Activated CD4-positive, alpha-beta T cell treated with anti-CD3 and anti-CD28 coated beads for 48 hours (primary cell): ENCODE data around the gene ATG3.
"Not testable (repeated sequence)": the region's sequence is repeated elsewhere in the genome, so short reads cannot be mapped to it uniquely, and the experiment has no call there.

ENCODE experiments used
- DNase-seq: peaks from one replicate; pipeline ENCODE4 v3.0.0-alpha.2; 2020

ATG3 gene

DNA sequence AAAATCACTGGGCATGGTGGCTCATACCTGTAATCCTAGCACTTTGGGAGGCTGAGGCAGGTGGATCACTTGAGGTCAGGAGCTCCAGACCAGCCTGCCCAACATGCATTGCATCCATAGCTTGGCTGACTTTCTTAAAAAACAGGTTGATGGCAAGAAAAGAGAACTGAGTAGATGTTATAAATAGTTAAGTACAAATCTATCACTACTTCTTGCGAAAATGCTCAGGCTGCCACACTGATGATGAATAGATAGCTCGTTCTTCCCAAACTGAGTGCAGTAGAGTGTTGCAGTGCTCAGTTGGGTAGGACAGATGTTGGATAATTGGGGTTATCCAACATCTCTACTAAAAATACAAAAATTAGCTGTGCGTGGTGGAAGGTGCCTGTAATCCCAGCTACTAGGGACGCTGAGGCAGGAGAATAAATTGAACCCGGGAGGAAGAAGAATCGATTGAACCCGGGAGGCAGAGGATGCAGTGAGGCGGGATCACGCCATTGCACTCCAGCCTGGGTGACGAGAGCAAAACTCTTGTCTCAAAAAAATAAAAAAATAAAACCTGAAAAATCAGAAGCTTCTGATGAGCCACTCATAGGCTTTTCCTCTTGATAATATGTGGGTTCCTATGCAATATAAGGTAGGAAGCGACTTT, 63.7 kb downstream of the ATG3 start:
- DNase-seq = peak; percentile 36

DNA sequence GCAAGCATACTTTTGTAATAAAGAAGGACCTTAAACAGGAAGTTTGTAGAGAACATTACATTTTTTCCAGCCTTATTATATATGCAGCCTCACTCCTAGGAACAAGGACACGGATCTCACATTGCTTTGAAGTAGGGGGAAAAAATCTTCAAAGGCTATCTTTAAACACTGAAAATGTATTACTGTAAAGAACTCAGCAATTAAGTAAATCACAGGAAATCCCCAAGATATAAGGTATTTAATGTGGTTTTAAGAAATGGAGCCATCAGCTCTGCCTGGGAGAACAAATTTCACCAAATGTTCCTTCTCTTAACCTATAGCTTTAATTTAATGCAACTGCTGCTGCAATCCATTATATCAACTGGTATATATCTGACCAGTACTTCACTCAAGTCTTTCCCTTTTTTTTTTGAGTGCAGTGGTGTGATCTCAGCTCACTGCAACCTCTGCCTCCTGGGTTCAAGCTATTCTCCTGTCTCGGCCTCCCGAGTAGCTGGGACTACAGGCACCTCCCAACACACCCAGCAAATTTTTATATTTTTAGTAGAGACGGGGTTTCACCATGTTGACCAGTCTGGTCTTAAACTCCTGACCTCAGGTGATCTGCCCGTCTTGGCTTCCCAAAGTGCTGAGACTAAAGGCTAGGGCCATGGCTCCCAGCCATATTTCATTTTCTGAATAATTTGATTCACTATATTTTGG, 65.2 kb downstream of the ATG3 start:
- no peak for DNase-seq

DNA sequence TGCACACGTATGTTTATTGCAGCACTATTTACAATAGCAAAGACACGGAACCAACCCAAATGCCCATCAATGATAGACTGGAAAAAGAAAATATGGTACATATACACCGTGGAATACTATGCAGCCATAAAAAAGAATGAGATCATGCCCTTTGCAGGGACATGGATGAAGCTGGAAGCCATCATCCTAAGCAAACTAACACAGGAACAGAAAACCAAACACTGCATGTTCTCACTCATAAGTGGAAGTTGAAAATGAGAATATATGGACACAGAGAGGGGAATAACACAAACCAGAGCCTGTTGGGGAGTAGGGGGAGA, 67.4 kb downstream of the ATG3 start:
- DNase-seq = not testable (repeated sequence)

DNA sequence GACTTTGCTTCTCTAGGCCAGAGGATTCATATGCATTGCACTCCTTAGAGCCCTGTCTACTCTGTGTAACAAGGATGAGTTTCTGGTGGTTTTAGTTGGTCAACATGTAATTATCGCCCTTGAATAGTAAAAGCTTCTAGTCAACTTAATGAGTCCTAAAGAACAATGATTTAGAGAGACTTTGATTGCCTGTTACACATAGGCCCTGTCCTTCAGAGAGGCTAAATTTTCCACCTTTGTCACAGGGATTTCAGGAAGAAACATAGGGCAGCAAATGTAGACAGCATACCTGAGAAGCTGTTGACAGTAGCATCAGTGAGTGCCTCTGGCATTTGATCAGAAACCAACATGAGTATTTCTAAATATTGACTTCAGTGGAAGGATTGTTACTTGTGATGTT, 69.6 kb downstream of the ATG3 start:
- no peak for DNase-seq

DNA sequence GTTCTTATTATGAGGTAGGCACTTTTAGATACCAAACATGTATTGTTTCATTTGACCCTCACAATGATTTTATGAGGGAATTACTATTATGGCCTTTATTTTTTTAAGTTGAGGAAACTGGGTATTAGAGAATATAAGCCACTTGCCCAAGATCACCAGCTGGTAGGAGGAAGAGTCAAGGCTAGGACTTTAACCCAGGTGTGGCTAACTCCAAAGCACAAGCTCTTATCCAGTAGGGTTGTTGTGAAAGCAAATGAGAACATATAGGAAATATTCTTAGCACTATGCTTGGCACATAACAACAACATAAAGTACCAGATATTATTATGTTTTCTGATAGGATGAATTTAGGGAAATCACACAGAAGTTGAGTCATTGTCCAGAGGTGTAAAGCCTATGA, 70.4 kb downstream of the ATG3 start:
- no peak for DNase-seq

DNA sequence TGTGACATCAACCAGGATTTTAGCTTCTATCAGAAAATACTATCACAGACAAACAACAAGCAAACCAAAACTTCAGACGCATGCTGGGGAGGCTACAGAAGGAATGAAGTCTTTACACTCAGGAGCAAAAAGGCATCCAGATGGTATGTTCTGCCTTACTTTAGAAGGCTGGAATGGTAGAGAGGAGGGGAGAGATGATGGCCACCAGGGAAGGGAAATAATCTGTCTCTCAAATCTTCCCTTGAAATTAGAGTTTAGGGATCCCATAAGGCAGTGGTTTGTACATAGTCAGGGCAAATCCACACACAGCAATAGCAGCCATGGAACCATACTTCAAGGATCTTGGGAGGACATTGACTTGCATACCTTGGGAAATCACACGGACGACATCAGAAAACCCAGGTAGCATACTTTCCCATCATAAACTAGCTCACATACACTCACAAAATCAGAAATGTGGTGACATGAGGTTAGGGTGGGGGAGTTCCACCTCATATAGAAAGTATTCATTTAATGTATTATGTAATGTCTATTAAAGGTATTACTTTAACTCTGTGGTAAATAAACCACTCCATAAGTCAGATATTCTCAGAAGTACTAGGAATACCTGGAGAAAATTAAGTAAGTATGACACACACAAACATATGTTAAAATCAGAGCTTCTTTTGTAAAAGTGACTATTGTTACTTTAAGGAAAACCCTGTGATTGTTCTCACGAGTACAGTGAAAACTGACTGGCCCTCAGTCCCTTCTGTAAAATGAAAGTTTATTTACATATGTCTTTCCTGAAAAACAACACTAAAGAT, 71.9 kb downstream of the ATG3 start:
- DNase-seq = no peak

DNA sequence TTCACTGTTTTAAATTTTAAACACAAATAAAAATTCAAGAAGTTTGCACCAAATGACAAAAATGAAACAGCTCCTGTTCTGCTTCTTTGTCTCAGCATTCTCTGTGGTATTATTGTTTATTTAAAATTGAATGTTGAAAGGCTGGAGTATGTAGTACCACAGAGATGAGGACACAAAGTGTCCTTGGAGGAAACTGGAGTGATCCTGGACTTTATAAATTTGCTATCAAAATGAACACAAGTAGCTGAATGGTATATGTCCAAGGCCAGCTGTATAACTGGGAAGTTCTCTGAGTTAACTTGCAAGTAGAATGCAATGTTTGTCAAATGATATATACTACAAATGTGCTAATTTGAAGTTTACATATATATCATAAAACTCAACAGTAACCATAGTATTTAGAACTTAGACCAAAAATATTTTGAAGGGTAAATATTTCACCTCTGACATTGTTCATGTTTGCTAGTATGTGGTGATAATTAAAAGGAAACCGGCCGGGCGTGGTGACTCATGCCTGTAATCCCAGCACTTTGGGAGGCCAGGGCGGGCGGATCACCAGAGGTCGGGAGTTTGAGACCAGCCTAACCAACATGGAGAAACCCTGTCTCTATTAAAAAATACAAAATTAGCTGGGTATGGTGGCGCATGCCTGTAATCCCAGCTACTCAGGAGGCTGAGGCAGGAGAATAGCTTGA, 74.8 kb downstream of the ATG3 start:
- DNase-seq = no peak

DNA sequence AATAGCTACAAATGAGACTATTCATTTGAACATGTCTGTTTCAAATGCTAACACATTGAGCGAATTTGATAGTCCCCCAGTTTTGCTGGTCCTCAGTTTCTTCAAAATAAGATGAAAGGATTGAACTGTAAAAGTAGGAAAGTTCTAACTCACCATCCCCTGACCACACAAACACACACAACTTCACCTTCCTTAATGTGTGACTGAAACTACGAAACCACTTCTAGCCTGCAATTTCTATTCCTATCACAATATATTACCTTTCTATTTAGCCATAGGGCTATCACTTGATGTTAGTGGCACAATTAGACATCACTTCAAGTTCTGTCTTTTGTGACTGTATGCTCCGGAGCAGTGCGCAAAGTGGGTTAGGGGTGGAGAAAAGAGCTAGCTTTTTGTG, 77.4 kb downstream of the ATG3 start:
- DNase-seq = no peak

DNA sequence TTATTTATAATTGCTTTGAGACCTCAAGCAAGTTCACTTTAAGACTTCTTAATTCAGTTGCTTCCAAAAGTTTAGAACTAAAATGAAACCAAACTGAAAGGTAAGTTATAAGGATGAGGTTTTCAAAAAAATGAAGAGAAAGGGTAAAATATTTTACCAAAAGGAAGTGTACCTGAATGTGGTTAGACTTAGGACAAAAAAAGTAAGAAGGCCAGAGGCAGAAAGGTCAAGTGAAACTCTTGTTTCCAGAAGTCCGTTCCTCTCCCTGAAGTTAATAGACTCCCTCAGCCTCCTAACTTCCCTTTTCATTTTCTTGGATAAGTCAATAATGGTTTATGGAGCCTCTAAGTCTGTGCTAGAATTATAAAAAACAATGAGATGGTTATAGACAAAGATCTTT, 79.1 kb downstream of the ATG3 start:
- no peak for DNase-seq
